ENCODE measurements around the gene PCNX2.

GRCh38 chr1:233166896-233167295 is 128.6 kb downstream of the PCNX2 start:
- TF ChIP-seq EZH2phosphoT487 (IDR thresholded peaks at IDR 0.05; ENCODE audit: insufficient read depth, low read depth) (no peak), EZH2 (IDR thresholded peaks at IDR 0.05; ENCODE audit: insufficient read depth, poor library complexity, severe bottlenecking) (no peak)

All from GM23248 (cell line).